ENCODE data around the gene TOMM7.
"Not testable (repeated sequence)": the region's sequence is repeated elsewhere in the genome, so short reads cannot be mapped to it uniquely, and the experiment has no call there.

TOMM7 gene

DNA sequence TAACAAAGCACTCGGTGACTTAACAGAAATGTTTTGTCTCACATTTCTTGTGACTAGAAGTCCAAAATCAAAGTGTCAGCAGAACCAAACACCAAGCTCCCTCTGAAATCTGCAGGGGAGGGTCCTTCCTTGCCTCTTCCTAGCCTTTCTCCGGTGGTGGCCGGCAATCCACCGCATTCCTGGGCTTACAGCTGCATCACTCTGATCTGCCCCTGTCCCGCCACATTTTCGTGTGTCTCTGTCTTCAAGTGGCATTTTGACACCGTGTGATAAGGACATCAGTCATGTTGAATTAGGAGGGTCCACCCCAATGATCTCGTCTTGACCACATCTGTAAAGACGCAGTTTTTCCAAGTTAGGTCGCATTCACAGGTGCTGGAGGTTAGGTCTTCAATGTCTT is 30.5 kb upstream of the TOMM7 start:
- no peak for DNase-seq

- DNase-seq = no peak
These were observed 28.5 kb upstream of the TOMM7 start for GRCh38 chr7:22851145-22851544.

GRCh38 chr7:22850394-22850793 is 27.7 kb upstream of the TOMM7 start:
- not testable (repeated sequence) for DNase-seq

DNA sequence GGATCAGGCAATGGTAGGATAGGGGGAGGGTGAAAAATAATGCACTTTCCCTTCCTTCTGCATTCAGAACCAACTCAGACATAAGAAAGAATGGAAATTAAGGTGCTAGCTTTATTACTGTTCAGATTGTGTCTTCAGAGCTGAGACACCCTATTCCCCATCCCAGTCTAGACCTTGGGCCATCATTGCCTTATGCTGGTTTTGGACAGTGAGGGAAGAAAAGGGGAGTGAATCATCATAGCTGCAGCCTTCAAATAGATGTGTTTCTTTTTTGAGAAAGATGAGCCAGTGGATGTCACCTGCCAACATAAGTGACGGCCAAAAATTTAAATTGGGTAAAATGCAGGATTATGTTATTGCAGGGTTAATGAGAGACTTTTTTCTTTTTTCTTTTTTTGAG is 27.0 kb upstream of the TOMM7 start:
- no peak for DNase-seq

DNA sequence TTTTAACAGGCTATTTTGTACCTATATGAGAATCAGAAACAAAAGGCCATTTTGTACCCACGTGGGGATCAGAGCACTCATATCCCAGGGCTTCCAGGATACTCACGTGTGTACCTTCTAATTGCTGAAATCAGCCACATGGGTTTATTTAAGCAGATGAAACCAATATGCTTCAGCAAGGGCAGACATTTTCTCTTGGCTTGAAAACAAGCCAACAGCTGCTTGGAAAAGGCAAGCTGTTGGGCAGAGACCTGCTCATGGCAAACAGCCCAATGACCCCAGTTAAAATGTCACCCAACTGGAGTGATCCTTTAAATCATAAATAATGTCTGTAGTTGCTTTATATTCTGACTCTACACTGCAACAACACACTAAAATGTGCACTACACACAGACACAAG is 26.5 kb upstream of the TOMM7 start:
- no peak for DNase-seq

GRCh38 chr7:22846961-22847360 is 24.3 kb upstream of the TOMM7 start:
- no peak for DNase-seq

DNA sequence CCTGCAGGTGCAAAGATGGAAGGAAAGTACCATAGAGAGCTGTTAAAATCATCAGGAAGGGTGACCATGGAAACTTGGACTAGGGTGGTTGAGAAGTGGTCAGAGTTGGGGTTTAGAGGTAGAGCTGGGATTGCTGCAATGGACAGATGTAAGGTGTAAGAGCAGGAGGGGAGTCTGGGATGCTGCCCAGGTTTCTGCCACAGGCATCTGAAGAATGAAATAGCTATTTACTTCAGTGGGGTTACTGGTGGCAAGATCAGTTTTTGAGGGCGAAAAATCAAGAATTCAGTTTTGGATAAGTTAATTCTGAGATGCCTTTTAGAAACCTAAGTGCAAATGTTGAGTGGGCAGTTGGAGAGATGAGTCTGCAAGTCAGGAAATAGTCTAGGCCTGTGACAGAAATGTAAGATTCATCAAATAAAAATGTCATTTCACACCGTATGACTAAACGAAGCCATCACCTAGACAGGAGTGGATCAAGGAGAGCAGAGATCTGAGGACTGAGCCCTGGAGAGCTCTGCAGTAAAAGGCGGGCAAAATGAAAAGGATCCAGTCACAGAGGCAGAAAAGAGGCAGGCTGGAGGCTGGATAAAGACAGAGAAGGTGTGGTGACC is 22.7 kb upstream of the TOMM7 start:
- DNase-seq = no peak

DNA sequence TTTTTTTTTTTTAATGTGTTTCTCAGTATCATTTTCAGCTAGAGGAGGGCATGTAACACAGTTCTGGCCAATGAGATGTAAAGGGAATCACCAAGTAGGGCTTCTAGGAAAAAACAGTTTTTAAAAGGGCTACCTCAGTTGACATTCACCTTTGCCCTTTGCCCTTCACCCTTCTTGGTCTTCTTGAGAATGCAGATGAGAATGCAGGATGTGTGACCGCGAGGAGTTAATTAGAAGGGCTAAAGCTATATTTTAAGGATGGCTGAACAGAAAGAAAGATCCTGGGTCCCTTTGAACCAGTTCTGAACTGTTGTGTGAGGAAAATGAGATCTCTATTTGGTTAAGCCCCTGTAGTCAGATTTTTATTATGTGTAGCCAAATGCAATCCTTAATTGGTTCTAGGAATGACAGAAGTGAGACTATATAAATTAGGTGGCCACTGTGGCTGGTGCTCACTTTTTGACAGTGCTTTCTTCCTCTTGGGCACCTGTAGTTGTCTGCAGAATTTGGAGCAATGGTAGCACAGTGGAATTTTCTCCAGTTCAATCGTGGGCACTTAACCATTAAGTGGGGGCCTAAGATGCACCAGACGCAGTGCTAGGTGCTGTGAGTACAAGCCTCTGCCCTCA is 21.1 kb upstream of the TOMM7 start:
- DNase-seq = no peak

GRCh38 chr7:22842973-22843372 is 20.3 kb upstream of the TOMM7 start:
- no peak for DNase-seq

GRCh38 chr7:22842383-22842941 is 19.8 kb upstream of the TOMM7 start:
- DNase-seq = no peak

DNA sequence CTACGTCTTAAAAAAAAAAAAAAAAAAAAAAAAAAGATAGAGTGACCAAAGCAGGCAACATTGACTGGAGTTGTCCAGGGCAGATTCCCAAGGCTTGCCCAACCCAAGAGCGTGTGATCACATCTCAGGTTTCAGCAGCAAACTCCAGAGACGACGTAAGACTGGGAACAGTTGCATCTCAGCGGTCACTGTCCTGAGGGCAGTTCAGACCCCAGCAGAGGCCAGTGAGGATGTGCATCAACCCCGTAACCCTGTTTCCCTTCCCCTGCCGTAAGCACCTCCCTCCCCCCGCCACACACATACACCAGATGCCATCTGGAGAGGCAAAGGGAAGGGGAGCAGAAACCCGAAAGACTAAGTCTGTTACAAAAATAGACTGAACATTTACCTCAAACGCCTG is 19.3 kb upstream of the TOMM7 start:
- no peak for DNase-seq

DNA sequence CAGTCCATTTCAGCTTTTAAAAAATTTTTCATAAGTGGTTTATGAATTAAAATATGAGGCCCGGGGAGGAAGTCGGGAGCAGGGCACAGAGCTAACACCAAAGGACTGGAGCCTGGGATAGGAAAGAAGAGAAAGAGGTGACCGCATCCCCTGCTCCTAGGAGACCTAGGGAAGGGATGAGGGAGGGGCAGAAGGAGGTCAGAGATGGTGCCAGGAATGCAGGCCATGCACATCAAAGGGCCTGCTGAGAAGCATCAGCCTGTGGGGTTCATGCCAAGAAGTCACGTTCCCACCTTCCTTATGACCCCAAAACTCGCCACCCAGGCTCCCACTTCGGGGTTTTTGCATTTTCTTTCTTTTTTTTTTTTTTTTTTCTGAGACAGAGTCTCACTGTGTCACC is 14.7 kb upstream of the TOMM7 start:
- no peak for DNase-seq

- DNase-seq = not testable (repeated sequence)
These were observed 13.9 kb upstream of the TOMM7 start for GRCh38 chr7:22836506-22836905.

DNA sequence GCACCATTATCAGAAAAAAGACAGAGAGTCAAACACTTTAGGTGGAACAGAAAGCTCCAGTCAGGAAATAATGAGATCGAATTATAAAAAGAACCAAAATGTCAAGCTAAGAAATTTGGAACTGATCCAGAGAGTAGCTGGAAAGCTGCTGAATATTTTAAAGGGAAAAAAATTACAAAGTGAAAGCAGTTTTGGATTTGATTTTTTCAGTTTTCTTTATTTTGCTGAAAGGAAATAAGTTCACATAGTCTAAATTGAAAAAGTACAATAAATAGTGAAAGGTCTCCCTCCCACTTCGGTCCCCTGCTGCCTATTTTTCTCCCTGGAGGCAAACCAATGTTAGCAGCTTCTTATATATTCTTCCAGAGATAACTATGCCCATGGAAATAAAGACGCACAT is 11.3 kb upstream of the TOMM7 start:
- no peak for DNase-seq

DNA sequence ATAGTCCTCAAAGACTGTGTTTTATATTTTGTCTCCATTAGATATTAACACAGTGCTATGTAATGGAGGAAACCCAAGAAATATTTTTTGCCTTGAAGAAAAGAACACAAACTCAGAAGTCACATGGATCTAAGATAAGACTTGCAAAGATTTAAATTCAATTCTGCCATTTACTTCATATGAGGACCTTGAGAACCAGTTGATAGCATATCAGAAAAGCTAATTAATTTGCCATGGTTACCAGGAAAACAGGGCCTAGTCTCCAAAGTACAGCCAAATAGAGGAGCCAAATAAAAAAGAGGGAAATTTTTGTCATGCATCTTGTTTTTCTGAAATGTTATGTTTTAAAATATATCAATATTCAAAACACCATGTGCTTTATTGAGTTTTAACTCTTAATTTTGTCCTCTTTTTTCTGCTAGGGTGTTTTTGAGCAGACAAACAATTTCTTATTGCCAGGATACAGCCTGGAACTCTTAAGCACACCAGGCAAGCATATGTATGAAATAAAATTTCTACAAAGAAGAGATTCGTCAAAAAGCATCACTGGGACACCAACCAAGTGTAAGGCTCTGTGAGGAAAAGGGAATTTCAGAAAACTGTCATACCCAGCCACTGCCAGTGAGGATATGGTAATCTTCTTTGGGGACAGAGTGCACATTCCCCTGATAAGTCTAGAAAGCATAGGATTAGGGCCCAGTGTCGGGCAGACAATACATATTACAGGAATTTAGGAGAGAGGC is 10.6 kb upstream of the TOMM7 start:
- DNase-seq = no peak

DNA sequence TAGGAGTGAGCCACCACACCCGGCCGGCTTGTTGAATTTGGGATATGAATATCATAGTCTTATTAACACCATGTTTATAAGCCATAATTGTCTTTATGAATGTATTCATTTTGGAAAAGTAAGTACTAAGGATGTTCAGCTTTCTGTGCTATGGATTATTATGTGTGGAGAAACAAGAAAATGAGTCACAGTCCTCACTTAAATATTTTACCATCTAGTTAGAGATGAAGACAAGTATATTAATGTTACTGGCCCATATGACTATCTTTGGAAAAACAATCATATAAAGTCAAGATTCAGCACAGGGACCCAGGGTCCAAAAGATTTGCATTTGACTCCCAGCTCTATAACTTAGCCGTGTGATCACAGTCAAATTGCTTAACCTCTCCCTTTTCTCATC is 9.8 kb upstream of the TOMM7 start:
- DNase-seq = peak in 1 of 2 experiments; percentile 52

- no peak for DNase-seq
These were observed 9.1 kb upstream of the TOMM7 start for GRCh38 chr7:22831602-22832305.

- no peak for DNase-seq
These were observed 4.9 kb upstream of the TOMM7 start for GRCh38 chr7:22827563-22827962.

DNA sequence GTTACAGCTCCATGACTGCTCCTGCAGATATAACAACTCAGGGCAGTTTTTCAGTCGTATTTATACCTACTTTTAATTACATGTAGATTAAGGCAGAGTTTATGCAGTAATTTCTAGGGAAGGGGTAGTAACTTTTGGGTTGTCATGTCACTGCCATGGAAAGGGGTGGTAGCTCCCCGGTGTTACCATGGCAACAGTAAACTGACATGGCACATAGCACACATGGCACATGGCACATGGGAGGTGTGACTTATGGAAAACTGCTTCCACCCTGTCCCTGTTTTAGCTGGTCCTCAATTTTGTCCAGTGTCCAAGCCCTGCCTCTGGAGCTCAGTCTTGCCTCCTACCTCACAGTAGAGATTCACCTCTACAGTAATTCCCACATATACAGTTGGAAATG is 3.9 kb upstream of the TOMM7 start:
- no peak for DNase-seq

DNA sequence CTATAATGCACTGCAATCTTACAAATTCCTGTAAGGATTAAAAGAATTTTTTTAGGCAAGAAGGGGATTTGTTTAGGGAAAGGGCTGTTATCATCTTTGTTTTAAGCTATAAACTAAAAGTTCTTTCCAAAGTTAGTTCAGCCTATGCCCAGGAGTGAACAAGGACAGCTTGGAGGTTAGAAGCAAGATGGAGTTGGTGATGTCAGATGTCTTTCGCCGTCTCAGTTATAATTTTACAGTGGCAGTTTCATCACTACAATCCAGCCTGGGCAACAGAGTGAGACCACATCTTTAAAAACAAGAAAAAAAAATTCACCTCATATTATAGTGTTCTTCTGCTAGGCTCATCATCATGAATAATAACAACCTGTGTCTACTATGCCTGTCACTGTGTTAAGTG is 2.1 kb upstream of the TOMM7 start:
- no peak for DNase-seq

DNA sequence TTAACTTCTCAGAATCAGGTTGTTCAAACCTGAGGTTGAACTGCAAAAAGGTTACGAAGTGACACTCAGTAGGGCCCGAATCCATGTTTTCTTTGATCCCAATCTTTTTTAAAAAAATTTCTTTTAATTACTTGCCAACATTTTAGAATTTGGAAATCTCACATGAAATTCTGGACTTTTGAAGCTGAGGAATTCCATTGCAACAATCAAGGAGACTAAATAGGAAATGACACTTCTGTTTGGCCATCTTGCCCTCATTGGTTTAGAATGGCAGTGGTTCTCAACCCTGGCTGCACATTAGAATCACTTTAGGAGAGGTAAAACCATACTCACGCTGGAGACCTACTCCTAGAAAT is 471 bp upstream of the TOMM7 start:
- DNase-seq = no peak

- DNase-seq = no peak
These were observed 755 bp downstream of the TOMM7 start for GRCh38 chr7:22821702-22822485.

GRCh38 chr7:22819476-22819875 is 3.2 kb downstream of the TOMM7 start:
- no peak for DNase-seq

All from NCI-H526 (cell line).